Esophagus muscularis mucosa (tissue), 3 donors: Measurements from ENCODE around the gene SPACA7.

Experiments used
- POLR2A ChIP-seq: fragments of 450-650 bp; IDR thresholded peaks from one replicate; pipeline ENCODE4 v1.6.1; 2017; ENCODE audit warnings: antibody characterized with exemption, moderate library complexity, mild to moderate bottlenecking, low read depth
- POLR2AphosphoS5 ChIP-seq, 2 donors: sonication (generic); formaldehyde crosslinking; IDR thresholded peaks; one replicate each; pipeline ENCODE4 v1.6.1; 2017; ENCODE audit warnings: antibody characterized with exemption in 2 of 2
- TF ChIP-seq, protein P1 (sequence below), 3 experiments: fragments of 200-600 bp in 2 of 3; fragments of 450-650 bp in 1 of 3; sonication (generic) in 2 of 3; IDR thresholded peaks; one replicate each; pipeline ENCODE4 v1.5.1; 2017 to 2019; ENCODE audit warnings: antibody characterized with exemption in 3 of 3, mild to moderate bottlenecking in 2 of 3, moderate library complexity in 1 of 3

DNA sequence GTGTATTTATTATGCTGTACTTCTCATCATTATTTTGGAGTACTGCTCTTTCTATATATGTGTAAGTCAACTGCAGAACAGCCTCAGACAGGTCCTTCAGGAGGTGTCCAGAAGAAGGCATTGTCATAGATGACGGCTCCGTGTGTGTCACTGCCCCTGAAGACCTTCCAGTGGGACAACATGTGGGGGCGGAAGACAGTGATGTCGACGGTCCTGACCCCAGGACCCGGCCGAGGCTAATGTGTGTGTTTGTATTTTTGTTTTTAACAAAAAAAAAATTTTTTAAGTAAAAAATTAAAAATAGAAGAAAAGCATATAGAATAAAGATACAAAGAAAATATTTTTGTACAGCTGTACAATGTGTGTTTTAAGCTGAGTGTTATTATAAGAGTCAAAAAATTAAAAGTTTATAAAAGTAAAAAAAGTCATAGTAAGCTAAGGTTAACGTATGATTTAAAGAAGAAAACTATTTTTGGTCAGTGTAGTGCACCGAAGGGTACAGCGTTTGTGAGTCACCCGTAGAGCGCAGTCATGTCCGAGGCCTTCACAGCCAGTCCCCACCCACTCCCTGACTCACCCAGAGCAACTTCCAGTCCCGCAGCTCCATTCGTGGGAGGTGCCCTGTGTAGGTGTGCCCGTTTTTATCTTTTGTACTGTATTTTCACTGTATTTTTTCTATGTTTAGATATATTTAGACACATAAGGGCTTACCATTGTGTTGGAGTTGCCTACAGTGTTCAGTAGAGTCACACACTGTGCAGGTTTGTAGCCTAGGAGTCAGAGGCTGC is 42.2 kb upstream of the SPACA7 start:
- TF ChIP-seq, protein P1, sequence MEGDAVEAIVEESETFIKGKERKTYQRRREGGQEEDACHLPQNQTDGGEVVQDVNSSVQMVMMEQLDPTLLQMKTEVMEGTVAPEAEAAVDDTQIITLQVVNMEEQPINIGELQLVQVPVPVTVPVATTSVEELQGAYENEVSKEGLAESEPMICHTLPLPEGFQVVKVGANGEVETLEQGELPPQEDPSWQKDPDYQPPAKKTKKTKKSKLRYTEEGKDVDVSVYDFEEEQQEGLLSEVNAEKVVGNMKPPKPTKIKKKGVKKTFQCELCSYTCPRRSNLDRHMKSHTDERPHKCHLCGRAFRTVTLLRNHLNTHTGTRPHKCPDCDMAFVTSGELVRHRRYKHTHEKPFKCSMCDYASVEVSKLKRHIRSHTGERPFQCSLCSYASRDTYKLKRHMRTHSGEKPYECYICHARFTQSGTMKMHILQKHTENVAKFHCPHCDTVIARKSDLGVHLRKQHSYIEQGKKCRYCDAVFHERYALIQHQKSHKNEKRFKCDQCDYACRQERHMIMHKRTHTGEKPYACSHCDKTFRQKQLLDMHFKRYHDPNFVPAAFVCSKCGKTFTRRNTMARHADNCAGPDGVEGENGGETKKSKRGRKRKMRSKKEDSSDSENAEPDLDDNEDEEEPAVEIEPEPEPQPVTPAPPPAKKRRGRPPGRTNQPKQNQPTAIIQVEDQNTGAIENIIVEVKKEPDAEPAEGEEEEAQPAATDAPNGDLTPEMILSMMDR (IDR thresholded peaks at IDR 0.05): no peak
- TF ChIP-seq POLR2A: no peak
- no peak for TF ChIP-seq POLR2AphosphoS5 (IDR thresholded peaks at IDR 0.05)
